ENCODE data around the gene ACTR1A.

GRCh38 chr10:102484021-102484420 lies 18.5 kb downstream of the ACTR1A start:
- TF ChIP-seq CTCF (IDR thresholded peaks at IDR 0.05; ENCODE audit: low read depth, low read length) (no peak), MYC (IDR thresholded peaks at IDR 0.05; ENCODE audit: low read depth, low read length) (no peak), POLR2A (IDR thresholded peaks at IDR 0.05; ENCODE audit: extremely low read depth, insufficient read length) (no peak)

Measured in NB4 (cell line).